Suprapubic skin (tissue), 4 donors: ENCODE results near the gene C19orf12.

ENCODE experiments used
- CTCF ChIP-seq, 2 donors: fragments of 200-600 bp in 1 of 2; fragments of 450-650 bp in 1 of 2; sonication (generic) in 1 of 2; IDR thresholded peaks; one replicate each; pipeline ENCODE4 v1.5.1; 2016 to 2019; ENCODE audit warnings: antibody characterized with exemption in 2 of 2, mild to moderate bottlenecking in 1 of 2, moderate library complexity in 1 of 2
- EP300 ChIP-seq: sonication (generic); formaldehyde crosslinking; IDR thresholded peaks from one replicate; pipeline ENCODE4 v1.6.1; 2017; ENCODE audit warnings: antibody characterized with exemption
- POLR2A ChIP-seq, 2 donors: fragments of 450-650 bp; IDR thresholded peaks; one replicate each; pipeline ENCODE4 v1.6.1; 2017; ENCODE audit warnings: antibody characterized with exemption in 2 of 2, mild to moderate bottlenecking in 2 of 2, moderate library complexity in 2 of 2
- POLR2AphosphoS5 ChIP-seq, 3 donors: sonication (generic); formaldehyde crosslinking; IDR thresholded peaks; one replicate each; pipeline ENCODE4 v1.6.1; 2017; ENCODE audit warnings: antibody characterized with exemption in 3 of 3

GRCh38 chr19:29672933-29673336, 42.1 kb downstream of the C19orf12 start:
- TF ChIP-seq CTCF (IDR thresholded peaks at IDR 0.05) (no peak), POLR2A (IDR thresholded peaks at IDR 0.05) (no peak), EP300 (no peak), POLR2AphosphoS5 (IDR thresholded peaks at IDR 0.05) (no peak)
